ENCODE results near the gene GBP3.

- TF ChIP-seq CTCF (conservative IDR thresholded peaks at IDR 0.05; ENCODE audit: low read depth, low read length) (no peak), EZH2 (IDR thresholded peaks at IDR 0.05; ENCODE audit: borderline replicate concordance, low read depth, low read length, poor library complexity, severe bottlenecking) (no peak)
Observed at GRCh38 chr1:89022167-89022959, at the start of gene GBP3.
